AG10803 (cell line): Measurements from ENCODE around the gene PRXL2C.
A peak's percentile ranks its signal among the peaks of the same experiment; 100 is the strongest.
"Not testable (repeated sequence)": the region's sequence is repeated elsewhere in the genome, so short reads cannot be mapped to it uniquely, and the experiment has no call there.

Experiments
- DNase-seq: peaks from one replicate; pipeline ENCODE4 v3.0.0; 2010; ENCODE audit warnings: low read depth
- H3K4me3 ChIP-seq: 2 replicates; pipeline ENCODE4 v1.5.1; 2011; ENCODE audit warnings: mild to moderate bottlenecking, low read length, control low read depth
- TF ChIP-seq, protein P1 (sequence below): conservative IDR thresholded peaks from 2 replicates; pipeline ENCODE4 v1.5.1; 2011; ENCODE audit warnings: mild to moderate bottlenecking, low read length, control low read depth, inconsistent platforms

The PRXL2C gene

GRCh38 chr9:96680812-96681499 lies 25.8 kb upstream of the PRXL2C start:
- TF ChIP-seq, protein P1, sequence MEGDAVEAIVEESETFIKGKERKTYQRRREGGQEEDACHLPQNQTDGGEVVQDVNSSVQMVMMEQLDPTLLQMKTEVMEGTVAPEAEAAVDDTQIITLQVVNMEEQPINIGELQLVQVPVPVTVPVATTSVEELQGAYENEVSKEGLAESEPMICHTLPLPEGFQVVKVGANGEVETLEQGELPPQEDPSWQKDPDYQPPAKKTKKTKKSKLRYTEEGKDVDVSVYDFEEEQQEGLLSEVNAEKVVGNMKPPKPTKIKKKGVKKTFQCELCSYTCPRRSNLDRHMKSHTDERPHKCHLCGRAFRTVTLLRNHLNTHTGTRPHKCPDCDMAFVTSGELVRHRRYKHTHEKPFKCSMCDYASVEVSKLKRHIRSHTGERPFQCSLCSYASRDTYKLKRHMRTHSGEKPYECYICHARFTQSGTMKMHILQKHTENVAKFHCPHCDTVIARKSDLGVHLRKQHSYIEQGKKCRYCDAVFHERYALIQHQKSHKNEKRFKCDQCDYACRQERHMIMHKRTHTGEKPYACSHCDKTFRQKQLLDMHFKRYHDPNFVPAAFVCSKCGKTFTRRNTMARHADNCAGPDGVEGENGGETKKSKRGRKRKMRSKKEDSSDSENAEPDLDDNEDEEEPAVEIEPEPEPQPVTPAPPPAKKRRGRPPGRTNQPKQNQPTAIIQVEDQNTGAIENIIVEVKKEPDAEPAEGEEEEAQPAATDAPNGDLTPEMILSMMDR, result no peak
- no peak for DNase-seq
- H3K4me3 ChIP-seq, result no peak overlapping the region

GRCh38 chr9:96674906-96675538 lies 19.9 kb upstream of the PRXL2C start:
- peak; percentile 23 for DNase-seq
- H3K4me3 ChIP-seq, result no peak overlapping the region
- TF ChIP-seq, protein P1, result no peak

DNA sequence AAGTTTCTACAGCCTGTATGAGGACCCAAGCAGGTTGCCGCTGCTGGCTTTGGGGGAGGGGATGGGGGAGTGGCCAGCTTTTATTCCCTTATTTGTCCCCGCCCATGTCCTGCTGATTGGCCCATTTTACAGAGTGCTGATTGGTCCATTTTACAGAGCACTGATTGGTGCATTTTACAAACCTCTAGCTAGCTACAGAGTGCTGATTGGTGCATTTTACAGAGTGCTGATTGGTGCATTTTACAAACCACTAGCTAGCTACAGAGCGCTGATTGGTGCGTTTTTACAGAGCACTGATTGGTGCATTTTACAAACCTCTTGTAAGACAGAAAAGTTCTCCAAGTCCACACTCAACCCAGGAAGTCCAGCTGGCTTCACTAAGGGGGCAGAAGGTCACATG lies 18.7 kb upstream of the PRXL2C start:
- DNase-seq, result not testable (repeated sequence)

DNA sequence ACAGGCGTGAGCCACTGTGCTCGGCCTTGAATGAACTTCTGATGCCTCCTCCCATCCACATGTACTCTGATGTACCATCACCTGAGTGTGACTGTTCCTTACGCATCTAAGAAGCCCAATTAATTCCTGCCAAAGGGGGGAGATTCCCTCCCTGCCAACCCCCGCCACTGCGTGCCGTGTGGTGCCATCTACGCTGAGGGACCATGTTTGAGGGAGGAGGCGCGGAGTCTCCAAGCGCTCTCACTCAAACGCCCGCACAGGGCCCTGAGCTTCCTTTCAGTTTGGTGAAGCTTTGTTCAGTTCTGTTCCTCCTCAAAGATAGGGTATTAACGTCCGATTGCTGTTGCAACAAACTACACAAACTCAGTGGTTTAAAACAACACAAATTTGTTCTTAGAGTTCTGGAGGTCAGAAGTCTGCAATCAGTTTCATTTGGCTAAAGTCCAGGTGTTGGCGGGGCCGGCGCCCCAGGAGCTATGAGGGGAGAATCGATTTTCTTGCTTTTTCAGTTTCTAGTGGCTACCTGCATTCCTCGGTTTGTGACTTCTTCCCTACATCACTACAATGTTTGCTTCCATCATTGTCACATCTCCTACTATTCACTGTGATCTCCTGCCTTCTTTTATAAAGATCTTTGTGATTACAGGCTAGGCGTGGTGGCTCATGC lies 13.9 kb upstream of the PRXL2C start:
- TF ChIP-seq, protein P1, result no peak

More for the DNA sequence above, 18.7 kb upstream of the PRXL2C start:
- not testable (repeated sequence) for H3K4me3 ChIP-seq

DNA sequence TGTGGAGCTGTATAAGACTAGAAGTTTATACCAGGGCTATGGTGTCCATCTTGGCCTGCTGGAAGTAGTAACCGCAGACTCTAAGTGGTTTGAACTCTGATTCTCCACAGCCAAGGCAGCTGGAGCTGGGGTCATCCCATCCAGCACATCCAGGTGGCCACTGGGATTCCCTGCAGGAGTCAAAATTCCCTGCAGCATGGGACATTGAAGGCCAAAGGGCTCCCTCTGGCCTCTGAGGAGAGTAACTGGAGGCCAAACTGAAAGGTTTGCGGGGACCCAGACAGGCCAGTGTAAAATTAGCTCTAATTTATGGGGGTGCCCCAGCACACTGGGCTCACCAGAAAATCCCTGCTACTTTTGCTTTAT lies 12.2 kb upstream of the PRXL2C start:
- no peak for DNase-seq
- no peak overlapping the region for H3K4me3 ChIP-seq
- TF ChIP-seq, protein P1, result peak; percentile 22; the same call in 1 of the 2 replicates

More for the DNA sequence above, 13.9 kb upstream of the PRXL2C start:
- no peak for DNase-seq
- no peak overlapping the region for H3K4me3 ChIP-seq

- not testable (repeated sequence) for H3K4me3 ChIP-seq
- peak; percentile 86 for DNase-seq
- TF ChIP-seq, protein P1, result peak; percentile 78
Observed at GRCh38 chr9:96666653-96667362, 11.7 kb upstream of the PRXL2C start.

- TF ChIP-seq, protein P1, result no peak
- H3K4me3 ChIP-seq, result no peak overlapping the region
- DNase-seq, result no peak
Observed at GRCh38 chr9:96665789-96666188, 10.7 kb upstream of the PRXL2C start.
